Measurements from ENCODE around the gene KLK5.
A peak's percentile ranks its signal among the peaks of the same experiment; 100 is the strongest.
"Not testable (repeated sequence)": the region's sequence is repeated elsewhere in the genome, so short reads cannot be mapped to it uniquely, and the experiment has no call there.

Gene KLK5

GRCh38 chr19:50921426-50922316 is 31.2 kb downstream of the KLK5 start:
- DNase-seq (ENCODE audit: low read depth in 2 of 2): no peak

GRCh38 chr19:50916069-50916468 is 36.8 kb downstream of the KLK5 start:
- DNase-seq (ENCODE audit: low read depth in 2 of 2): no peak

GRCh38 chr19:50912727-50913716 is 39.8 kb downstream of the KLK5 start:
- no peak for DNase-seq (ENCODE audit: low read depth in 2 of 2)

GRCh38 chr19:50912102-50912599 is 40.7 kb downstream of the KLK5 start:
- no peak for DNase-seq (ENCODE audit: low read depth in 2 of 2)

- DNase-seq (ENCODE audit: low read depth in 2 of 2): no peak
These were observed 41.4 kb downstream of the KLK5 start, which contains the start of gene KLK4 for GRCh38 chr19:50911206-50912101. KLK4 (minus strand) TSS chr19:50911395; CDS start chr19:50910738, 657 bp downstream.

GRCh38 chr19:50910722-50911121 is 42.1 kb downstream of the KLK5 start:
- no peak for DNase-seq (ENCODE audit: low read depth in 2 of 2)

DNA sequence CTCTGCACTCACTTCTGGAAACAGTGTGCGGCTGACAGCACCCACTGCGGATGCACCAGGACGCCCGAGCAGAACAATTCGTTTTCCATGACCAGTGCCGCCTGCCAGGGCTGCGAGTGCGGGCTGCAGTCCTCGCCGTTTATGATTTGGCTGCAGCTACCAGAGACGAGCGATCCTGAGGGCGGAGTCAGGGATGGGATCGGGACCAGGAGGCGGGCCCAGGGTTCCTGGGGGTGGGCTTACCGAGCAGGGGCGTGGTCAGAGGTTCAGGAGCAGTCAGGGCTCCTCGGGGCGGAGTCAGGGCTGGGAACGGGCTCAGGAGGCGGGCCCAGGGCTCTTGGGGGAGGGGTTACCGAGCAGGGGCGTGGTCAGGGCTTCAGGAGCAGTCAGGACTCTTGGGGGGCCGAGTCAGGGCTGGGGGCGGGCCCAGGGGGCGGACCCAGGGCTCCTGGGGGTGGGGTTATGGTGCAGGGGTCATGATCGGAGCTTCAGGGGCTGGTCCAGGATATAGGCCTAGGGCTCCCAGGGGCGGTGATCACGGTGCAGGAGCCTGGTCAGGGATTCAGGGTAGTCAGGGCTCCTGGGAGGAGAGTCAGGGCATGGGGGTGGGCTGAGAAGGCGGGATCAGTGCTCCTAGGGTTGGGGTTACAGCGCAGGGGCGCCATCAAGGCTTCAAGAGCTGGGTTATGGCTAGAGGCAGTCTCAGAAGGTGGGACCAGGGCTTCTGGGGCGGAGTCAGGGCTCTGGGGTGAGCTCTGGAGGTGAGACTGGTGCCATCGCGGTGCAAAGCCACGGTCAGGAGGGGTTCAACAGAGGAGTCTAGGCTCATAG is 43.4 kb downstream of the KLK5 start:
- no peak for DNase-seq (ENCODE audit: low read depth in 2 of 2)

DNA sequence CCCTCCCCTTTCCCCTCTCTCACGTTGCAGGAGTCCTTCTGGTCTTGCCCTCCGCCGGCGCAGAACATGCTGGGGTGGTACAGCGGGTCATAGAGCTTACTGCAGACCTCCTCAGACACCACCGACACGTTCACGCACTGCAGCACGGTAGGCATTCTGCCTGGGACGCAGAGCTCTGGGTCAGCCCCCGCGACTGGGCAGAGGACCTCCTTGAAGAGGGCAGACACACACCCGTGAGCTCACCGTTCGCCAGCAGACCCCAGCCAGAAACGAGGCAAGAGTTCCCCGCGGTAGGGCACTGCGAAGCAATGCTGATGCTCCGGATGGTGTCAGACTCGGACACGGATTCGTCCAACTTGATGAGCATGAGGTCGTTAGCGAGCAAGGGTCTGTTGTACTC is 44.5 kb downstream of the KLK5 start:
- DNase-seq (ENCODE audit: low read depth in 2 of 2): no peak

GRCh38 chr19:50906217-50906616 is 46.6 kb downstream of the KLK5 start:
- DNase-seq (ENCODE audit: low read depth in 2 of 2): peak in 1 of 2 donors; percentile 12

DNA sequence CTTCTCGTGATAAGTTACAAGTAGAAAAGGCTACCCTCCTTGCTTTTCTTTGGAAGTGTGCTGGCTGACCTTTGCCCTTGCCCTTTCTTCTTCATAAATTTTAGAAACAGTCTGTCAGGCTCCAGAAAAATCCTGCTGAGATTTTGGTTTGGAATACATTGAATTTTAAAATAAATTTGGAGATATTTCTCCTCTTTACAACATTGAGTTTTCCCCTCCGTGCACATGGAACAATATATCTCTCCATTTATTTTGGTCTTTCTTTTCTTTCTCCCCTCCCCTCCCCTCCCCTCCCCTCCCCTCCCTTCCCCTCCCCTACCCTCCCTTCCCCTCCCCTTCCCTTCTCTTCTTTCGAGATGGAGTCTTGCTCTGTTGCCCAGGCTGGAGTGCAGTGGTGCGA is 50.2 kb downstream of the KLK5 start:
- DNase-seq (ENCODE audit: low read depth in 2 of 2): no peak

DNA sequence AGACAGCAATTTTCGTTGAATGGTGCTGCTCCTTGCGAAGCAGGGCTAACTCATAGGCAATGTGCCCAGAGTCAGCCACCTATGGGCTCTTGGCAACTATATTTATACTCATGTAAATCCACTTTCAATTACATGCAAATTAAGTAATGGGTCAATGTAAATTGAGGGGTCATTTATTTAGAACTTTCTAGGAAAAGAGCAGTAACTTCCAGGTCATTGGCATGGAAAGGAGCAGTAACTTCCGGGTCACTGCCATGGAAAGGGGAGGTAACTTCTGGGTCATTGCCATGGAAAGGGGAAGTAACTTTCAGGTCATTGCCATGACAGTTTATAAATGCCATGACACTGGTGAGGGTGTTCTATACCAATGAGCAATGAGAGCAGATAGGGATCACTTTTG is 53.3 kb downstream of the KLK5 start:
- DNase-seq (ENCODE audit: low read depth in 2 of 2): no peak

DNA sequence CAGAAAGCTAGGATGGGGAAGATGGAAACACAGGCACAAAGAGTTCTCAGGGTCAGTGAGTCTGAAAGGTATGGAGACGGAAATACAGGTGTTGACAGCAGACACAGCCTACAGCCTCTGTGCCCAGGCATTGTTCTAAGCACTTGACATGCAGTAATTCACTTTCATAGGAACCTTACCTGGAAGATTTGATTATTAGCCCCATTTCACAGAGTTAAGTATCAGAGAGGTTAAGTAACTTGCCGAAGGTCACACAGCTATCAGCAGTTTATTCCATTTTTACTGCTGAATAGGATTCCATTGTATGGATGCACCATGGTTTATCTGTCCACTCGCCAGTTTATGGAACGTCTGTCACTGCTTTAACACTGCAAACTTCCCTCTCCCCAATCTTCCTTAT is 54.8 kb downstream of the KLK5 start:
- DNase-seq (ENCODE audit: low read depth in 2 of 2): no peak

DNA sequence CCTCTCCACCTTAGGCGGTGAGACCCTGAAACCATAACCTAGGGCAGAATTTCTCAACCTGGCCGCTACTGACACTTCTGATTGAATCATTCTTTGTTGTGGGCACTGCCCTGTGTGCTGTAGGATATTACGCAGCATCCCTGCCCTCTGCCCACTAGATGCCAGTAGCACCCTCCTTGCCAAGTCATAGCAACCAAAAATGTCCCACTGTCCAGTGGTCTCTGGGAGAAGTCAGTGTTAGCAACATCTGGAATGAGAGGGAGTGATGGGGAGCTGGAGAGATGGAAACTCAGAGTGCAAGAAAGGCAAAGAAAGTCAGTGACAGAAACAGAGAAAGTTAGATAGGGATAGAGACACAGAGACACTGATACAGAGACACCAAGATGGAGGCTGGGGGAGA is 55.2 kb downstream of the KLK5 start:
- no peak for DNase-seq (ENCODE audit: low read depth in 2 of 2)

DNA sequence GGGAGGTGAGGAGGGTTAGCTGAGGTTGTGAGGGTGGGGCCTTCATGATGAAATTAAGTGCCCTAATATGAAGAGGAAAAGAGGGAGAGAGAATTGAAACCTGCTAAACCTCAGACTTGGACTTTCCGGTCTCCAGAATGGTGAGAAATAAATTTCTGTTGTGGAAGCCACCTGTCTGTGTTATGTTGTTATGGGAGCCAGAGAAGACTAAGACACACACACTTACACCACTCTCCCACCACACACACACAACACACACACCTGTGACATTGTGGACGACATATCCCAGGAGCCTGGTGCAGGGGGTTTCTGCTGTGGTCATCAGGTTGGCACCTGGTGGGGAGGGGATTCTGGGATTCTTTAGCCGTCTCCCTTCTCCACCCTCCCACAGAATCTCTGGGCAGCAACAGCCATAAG is 55.6 kb downstream of the KLK5 start:
- no peak for DNase-seq (ENCODE audit: low read depth in 2 of 2)

DNA sequence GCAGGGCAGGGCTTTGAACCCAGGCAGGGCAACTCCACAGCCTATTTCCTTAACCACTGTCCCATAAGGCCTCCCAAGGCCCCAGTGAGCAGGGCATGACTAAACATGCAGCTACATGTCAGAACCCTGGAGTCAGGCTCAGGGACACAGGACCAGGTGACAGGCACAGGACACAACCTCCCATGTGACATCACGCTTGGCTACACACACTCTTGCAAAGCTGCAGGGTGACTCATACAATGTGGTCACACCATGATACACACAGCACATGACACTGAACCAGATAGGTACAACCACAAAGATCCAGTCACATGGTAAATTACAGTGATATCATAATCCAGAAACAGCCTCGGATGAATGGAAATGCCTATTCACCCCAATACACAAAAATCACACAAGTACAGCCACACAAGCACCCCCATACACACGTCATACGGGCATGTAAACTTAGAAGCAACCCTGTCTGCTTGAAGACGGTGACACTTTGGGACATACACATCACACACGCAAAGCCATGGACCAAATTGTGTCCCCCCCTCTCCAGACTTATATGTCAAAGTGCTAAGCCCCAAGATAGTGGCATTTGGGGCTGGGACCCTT is 56.1 kb downstream of the KLK5 start:
- DNase-seq (ENCODE audit: low read depth in 2 of 2): no peak

DNA sequence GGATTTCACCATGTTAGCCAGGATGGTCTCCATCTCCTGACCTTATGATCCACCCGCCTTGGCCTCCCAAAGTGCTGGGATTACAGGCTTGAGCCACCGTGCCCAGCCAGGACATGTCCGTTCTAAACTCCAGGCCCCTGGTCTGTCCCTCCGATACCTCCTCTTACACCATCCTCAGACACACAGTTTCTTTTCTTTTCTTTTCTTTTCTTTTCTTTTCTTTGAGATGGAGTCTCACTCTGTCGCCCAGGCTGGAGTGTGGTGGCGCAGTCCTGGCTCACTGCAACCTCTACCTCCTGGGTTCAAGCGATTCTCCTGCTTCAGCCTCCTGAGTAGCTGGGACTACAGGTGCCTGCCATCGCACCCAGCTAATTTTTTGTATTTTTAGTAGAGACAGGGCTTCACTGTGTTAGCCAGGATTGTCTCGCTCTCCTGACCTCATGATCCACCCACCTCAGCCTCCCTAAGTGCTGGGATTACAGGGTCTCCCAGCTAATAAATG is 56.7 kb downstream of the KLK5 start:
- not testable (repeated sequence) for DNase-seq (ENCODE audit: low read depth in 2 of 2)

- DNase-seq (ENCODE audit: low read depth in 2 of 2): no peak
These were observed 58.1 kb downstream of the KLK5 start for GRCh38 chr19:50894478-50895356.
